HG03139 (cell line): ENCODE measurements around the gene JAKMIP1.

Experiments
- ATAC-seq: cut with Tn5 transposase; IDR thresholded peaks from one replicate; pipeline ENCODE4 v1.9.1; 2021; ENCODE audit not compliant: unreplicated experiment

JAKMIP1 gene

GRCh38 chr4:6069845-6070709 lies 130.3 kb downstream of the JAKMIP1 start:
- ATAC-seq = no peak

- no peak for ATAC-seq
Measured at GRCh38 chr4:6068986-6069385, 131.4 kb downstream of the JAKMIP1 start.

DNA sequence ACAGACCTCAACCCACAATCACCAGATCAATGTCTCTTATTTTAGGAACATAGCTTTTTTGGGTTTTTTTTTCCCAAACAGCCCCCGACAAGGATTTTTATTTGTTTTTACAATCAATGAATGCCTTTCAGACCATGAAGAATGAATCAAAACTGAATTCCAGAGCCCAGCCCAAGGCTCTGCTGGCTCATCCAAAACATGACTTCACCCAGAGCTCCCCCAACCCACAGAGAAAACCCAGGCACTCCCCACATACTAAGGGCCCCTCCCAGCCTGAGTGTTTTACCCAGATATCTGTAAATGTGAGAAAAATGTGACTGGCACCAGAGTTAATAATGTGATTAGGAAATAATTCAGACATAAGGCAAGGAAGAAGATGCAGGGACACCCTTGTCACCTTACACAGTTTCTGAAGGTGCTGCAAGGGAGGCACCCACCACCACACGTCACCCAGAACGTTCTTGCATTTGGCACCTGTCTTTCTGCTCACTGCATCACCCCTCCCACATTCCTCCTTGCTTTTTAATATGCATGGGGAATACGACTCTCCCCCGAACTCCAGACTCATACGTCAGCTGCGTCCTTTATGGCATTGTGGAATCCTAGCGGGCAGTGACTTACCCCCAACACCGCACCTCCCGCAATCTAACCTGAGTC lies 134.3 kb downstream of the JAKMIP1 start:
- no peak for ATAC-seq

DNA sequence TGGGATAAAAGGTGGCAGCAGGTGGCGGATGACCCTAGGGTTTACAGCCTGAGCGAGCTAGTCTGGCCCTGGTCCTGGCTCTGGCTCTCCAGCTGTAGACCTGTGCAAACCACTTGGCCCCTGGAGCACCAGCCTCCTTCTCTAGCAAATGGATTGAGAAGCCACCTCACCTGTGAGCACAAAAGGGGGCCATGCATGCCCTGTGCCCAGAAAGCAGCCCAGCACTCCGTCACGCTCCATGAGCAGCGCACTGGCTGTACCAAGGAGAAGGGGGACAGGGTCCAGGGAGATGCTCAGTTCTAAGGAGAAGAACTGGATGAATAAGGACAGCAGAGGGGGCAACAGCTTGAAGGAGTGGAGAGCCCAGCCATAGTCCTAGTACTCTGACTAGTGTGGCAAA lies 135.2 kb downstream of the JAKMIP1 start:
- ATAC-seq = no peak

GRCh38 chr4:6064383-6064782 lies 136.0 kb downstream of the JAKMIP1 start:
- ATAC-seq = no peak

GRCh38 chr4:6063684-6064083 lies 136.7 kb downstream of the JAKMIP1 start:
- no peak for ATAC-seq

GRCh38 chr4:6062133-6062532 lies 138.2 kb downstream of the JAKMIP1 start:
- no peak for ATAC-seq

DNA sequence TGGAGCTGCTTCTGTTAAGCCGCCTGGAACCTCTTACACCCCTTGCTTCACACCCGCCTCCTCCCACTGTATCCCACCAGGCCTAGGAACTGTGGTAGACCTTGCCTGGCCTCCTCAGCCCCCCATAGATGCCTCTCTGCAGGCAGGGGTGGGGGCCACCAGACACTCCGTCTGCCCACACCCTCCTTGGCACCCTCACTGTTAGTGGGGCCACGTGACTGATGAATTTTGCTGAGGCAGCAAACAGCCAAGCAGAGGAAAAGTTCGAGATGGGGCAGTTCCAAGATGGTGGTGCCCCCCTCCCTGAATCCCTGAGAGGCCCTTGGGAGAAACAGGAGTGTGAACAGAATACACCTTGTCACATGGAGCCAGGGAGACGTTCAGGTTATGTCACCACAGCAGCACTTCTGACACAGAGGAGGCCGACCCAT lies 141.0 kb downstream of the JAKMIP1 start:
- ATAC-seq = no peak

GRCh38 chr4:6058531-6059374 lies 141.6 kb downstream of the JAKMIP1 start:
- no peak for ATAC-seq

- ATAC-seq = no peak
Measured at GRCh38 chr4:6056976-6057766, 143.2 kb downstream of the JAKMIP1 start.

DNA sequence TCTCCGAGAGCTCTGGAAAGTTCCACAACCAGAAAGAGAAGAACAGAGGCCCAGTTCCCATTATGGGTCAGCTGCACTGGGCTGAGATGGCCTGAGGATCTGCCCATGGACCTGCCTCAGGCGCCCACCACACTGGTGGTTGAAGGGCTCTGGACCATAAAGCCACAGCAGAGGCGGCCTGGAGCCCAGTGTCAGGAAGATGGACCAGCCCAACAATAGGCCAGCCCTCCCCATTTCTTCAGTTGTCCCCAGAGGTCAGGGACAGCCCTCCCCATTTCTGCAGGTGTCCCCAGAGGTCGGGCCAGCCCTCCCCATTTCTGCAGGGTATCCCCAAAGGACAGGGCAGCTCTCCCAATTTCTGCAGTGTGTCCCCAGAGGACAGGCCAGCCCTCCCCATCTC lies 144.9 kb downstream of the JAKMIP1 start:
- ATAC-seq = no peak

DNA sequence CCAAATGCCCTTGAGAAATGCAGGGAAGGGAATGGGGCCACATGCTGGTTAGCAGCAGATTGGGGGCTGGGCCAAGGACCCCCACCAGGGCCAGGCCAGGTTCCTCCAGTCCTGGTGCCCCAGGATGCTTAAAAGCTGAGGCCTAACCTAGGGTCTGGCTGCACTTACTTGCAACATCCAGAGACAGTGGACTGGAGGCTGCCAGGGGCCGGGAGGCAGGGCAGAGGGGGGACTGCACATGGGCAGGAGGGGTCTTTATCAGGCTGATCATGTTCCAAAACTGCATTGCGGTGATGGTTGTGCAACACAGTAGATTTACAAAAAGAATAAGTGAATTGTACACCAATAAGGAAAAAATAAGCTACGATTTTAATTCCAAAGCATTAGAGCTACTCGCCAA lies 145.3 kb downstream of the JAKMIP1 start:
- no peak for ATAC-seq

- no peak for ATAC-seq
Measured at GRCh38 chr4:6054162-6054922, 146.0 kb downstream of the JAKMIP1 start.

DNA sequence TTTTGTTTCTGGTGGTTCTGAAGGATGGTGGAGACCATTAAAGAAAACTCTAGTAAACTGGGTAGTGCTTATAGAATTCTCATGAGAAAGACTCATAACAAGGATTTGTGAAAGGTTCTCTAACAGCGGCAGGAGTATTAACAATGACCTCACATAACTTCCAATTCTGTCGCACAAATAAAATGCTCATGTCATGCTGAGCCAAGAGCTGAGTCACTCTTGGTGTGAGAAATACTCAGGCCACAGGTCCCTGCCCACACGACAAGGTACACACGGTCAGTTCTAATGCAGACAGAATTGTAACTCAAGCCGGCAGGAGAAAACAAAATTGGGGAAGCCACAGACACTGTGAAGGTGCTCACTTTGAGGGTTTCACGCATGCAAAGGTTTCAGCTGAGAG lies 147.7 kb downstream of the JAKMIP1 start:
- no peak for ATAC-seq

- no peak for ATAC-seq
Measured at GRCh38 chr4:6050551-6050950, 149.8 kb downstream of the JAKMIP1 start.

GRCh38 chr4:6049985-6050384 lies 150.4 kb downstream of the JAKMIP1 start:
- no peak for ATAC-seq

DNA sequence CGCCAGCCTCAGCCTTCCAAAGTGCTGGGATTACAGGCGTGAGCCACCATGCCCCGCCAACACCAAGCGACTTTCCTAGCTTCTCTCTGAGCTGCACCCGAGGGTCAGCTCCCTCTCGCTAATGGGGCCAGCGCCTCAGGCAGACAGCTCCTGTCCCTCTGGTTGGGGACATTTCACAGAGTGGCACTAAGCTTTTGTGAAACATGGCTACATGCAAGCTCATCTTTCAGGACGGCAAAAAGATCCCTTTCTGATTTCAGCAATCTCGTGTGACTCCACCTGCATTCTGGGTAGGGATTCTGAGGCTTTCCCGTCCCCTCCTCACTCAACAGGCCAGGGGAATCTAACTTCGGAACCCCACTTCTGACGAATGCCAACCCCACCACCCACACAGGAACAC lies 151.1 kb downstream of the JAKMIP1 start:
- no peak for ATAC-seq

GRCh38 chr4:6048537-6048936 lies 151.8 kb downstream of the JAKMIP1 start:
- no peak for ATAC-seq

DNA sequence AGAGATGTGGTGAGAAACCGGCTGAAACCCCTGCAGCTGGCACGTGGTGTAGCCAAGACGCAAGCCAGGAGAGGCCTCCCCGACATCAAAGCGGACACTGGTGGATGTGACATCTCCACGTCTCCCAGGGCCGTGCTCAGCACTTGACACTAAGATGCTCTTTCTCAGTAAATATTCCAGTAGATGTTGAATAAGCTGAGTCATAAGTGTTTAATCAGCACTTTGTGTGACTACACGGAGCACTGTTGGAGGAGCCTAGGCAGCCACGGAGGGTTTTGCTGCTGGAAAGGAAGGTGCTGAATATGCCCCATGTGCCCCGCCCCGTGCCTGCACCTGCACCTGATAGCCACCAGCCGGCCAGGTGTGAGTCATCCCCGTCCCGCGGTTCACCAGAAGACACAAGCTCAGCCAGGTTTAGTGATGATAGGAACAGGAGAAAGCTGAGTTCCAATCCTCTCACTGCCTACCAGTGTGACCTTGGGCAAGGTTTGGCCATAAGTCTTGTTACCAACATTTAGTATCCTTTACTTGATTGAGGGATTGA lies 153.1 kb downstream of the JAKMIP1 start:
- no peak for ATAC-seq
